Measurements from ENCODE around the gene EEFSEC. TPM values are rescaled to one million over a fixed set of nuclear protein-coding genes. Genes with fewer than 3 reads are reported as not detected.

The EEFSEC gene
- total and polyA plus RNA-seq, 2 of the 8 experiments (the other 6 are each of a cell fraction or from before 2014, with no cell fraction given) = 13.1 to 19.8 TPM

- TF ChIP-seq NANOG (IDR thresholded peaks at IDR 0.05; ENCODE audit: insufficient read depth, low read depth, low read length, poor library complexity, severe bottlenecking) (no peak), CHD1 (IDR thresholded peaks at IDR 0.05; ENCODE audit: low read depth, low read length) (no peak), FOSL1 (IDR thresholded peaks at IDR 0.05; ENCODE audit: insufficient read depth, low read depth, low read length) (no peak), BACH1 (IDR thresholded peaks at IDR 0.05; ENCODE audit: low read length) (no peak), TBP (IDR thresholded peaks at IDR 0.05; ENCODE audit: low read depth, low read length) (no peak), CBX8 (IDR thresholded peaks at IDR 0.05; ENCODE audit: borderline replicate concordance, low read depth, low read length) (no peak)
- TF ChIP-seq, protein P1, sequence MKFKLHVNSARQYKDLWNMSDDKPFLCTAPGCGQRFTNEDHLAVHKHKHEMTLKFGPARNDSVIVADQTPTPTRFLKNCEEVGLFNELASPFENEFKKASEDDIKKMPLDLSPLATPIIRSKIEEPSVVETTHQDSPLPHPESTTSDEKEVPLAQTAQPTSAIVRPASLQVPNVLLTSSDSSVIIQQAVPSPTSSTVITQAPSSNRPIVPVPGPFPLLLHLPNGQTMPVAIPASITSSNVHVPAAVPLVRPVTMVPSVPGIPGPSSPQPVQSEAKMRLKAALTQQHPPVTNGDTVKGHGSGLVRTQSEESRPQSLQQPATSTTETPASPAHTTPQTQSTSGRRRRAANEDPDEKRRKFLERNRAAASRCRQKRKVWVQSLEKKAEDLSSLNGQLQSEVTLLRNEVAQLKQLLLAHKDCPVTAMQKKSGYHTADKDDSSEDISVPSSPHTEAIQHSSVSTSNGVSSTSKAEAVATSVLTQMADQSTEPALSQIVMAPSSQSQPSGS (IDR thresholded peaks at IDR 0.05; ENCODE audit: low read length) = no peak
These were observed 7.1 kb upstream of the EEFSEC start (continued) for GRCh38 chr3:128146201-128146600.
